DND-41 (cell line): ENCODE data around the gene ZNF142.

Source experiments
- CTCF ChIP-seq: IDR thresholded peaks from 2 replicates; pipeline ENCODE4 v1.5.1; 2012; ENCODE audit warnings: borderline replicate concordance, low read length, moderate library complexity, mild to moderate bottlenecking; ENCODE audit not compliant: poor library complexity, severe bottlenecking; ENCODE audit errors: extremely low read depth
- EZH2 ChIP-seq: IDR thresholded peaks from 3 replicates; pipeline ENCODE4 v1.6.1; 2012; ENCODE audit warnings: borderline replicate concordance, low read depth, mild to moderate bottlenecking, moderate library complexity, low read length, inconsistent platforms; ENCODE audit not compliant: severe bottlenecking

- TF ChIP-seq CTCF (no peak), EZH2 (no peak)
These were observed 23.7 kb downstream of the ZNF142 start for GRCh38 chr2:218635719-218636118.
